WERI-Rb-1 (cell line): Measurements from ENCODE around the gene PLEKHA4.
"Not testable (repeated sequence)": the region's sequence is repeated elsewhere in the genome, so short reads cannot be mapped to it uniquely, and the experiment has no call there.

Source experiments
- DNase-seq: peaks from one replicate; pipeline ENCODE4 v3.0.0-alpha.2; 2020
- H3K27ac ChIP-seq: fragments of 250-450 bp; sonication (Bioruptor Pico); 2 replicates; pipeline ENCODE4 v1.5.1; 2020; ENCODE audit warnings: mild to moderate bottlenecking, moderate library complexity
- H3K27me3 ChIP-seq: fragments of 250-450 bp; sonication (Bioruptor Pico); 2 replicates; pipeline ENCODE4 v1.5.1; 2021; ENCODE audit warnings: mild to moderate bottlenecking, low read depth, moderate library complexity; ENCODE audit not compliant: insufficient read depth, severe bottlenecking
- H3K36me3 ChIP-seq: fragments of 250-450 bp; sonication (Bioruptor Pico); 2 replicates; pipeline ENCODE4 v1.5.1; 2020; ENCODE audit warnings: mild to moderate bottlenecking, moderate library complexity
- H3K4me3 ChIP-seq: 2 replicates; pipeline ENCODE4 v1.5.1; 2011; ENCODE audit warnings: low read depth, mild to moderate bottlenecking, control low read depth, low read length
- H3K9me3 ChIP-seq: fragments of 250-450 bp; sonication (Bioruptor Pico); 2 replicates; pipeline ENCODE4 v1.5.1; 2021; ENCODE audit warnings: mild to moderate bottlenecking, moderate library complexity; ENCODE audit not compliant: severe bottlenecking
- TF ChIP-seq, protein P1 (sequence below): IDR thresholded peaks from 2 replicates; pipeline ENCODE4 v1.5.1; 2011; ENCODE audit warnings: low read depth, mild to moderate bottlenecking, control low read depth, inconsistent platforms, low read length

PLEKHA4 gene

DNA sequence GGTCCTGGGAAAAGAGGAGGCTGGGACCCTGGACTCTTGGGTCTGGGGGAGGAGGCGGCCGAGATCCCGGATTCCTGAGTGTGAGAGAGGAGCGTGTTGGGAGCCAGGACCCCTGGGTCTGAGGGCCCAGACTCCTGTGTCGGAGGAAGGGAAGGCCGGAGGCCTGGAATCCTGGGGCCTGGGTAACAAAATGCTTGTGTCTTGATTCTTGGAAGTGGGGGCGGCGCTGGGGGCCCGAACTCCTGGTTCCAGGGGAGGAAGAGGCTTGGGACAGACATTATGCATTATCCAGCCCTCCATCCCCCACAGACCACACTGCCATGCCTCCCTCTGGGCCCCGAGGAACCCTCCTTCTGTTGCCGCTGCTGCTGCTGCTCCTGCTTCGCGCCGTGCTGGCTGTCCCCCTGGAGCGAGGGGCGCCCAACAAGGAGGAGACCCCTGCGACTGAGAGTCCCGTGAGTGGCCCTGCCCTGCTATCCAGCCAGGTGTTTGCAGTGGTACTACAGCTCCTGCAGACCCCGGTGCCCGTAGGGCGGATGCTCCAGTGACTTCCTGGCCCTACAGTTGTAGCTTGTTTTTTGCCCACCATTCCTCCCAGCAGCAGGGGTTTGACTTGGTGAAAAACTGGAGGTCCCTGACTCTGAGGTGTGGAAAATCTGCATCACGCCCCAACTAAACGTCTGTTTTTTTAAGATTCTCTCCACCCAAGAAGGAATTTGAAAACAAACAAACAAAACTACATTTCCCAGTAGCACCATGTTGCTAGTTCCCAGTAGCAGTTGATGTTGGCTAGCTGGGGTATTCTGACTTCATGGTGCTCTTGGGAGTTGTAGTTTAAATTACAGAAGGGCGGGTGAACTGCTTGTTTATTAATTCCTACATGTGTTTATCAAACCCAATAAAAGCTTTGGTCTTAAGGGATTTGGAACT, 32.3 kb upstream of the PLEKHA4 start:
- Histone ChIP-seq H3K36me3 (peaks cover 14% of the 10 kb centered on the region), H3K27ac (peak overlapping the region; percentile 96), H3K27me3 (no peaks in the 10 kb centered on the region), H3K4me3 (peak overlapping the region; percentile 81), H3K9me3 (no peaks in the 10 kb centered on the region)
- no peak for DNase-seq
- TF ChIP-seq, protein P1, sequence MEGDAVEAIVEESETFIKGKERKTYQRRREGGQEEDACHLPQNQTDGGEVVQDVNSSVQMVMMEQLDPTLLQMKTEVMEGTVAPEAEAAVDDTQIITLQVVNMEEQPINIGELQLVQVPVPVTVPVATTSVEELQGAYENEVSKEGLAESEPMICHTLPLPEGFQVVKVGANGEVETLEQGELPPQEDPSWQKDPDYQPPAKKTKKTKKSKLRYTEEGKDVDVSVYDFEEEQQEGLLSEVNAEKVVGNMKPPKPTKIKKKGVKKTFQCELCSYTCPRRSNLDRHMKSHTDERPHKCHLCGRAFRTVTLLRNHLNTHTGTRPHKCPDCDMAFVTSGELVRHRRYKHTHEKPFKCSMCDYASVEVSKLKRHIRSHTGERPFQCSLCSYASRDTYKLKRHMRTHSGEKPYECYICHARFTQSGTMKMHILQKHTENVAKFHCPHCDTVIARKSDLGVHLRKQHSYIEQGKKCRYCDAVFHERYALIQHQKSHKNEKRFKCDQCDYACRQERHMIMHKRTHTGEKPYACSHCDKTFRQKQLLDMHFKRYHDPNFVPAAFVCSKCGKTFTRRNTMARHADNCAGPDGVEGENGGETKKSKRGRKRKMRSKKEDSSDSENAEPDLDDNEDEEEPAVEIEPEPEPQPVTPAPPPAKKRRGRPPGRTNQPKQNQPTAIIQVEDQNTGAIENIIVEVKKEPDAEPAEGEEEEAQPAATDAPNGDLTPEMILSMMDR, result no peak

DNA sequence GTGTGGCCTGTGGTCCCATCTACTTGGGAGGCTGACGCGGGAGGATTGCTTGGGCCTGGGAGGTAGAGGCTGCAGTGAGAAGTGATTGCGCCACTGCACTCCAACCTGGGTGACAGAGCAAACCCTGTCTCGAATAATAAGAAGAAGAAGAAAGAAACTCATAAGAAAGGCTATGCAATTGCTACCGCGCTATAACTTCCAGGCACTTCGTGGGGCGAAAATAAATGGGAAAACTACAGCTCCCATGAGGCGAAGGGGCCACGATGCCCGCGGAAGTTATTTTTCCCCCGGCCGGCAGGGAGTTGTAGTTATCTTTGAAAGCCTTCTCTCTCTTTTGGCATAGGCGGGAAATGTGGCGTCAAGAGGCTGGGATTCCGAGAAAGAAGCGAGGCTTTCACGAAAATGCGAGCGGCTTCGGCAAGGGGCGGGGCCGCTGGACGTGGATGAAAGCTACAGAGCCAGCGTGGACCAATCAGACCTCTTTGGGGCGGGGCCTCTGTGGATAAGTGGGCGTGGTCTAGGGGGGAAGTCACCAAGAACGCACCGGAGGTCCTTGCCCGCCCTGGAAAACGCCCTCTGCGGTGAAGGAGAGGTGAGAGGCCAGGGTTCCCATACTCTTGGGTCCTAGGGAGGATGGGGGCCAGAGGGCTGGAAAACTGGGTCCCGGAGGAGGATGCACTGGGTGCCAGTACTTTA, 31.5 kb upstream of the PLEKHA4 start, which contains the start of gene NUCB1:
TSS of gene NUCB1 (plus strand) at position 532 of the 696 bp plus-strand sequence. CDS start 485 bp downstream, outside the sequence.
- TF ChIP-seq, protein P1, result no peak; the same call in 1 of the 2 replicates
- peak; percentile 99 for DNase-seq
- peaks cover 10% of the 10 kb centered on the region for H3K36me3 ChIP-seq
- no peaks in the 10 kb centered on the region for H3K27me3 ChIP-seq
- peak within 1 kb of the TSS; percentile 81 for H3K4me3 ChIP-seq
- peak within 1 kb of the TSS; percentile 96 for H3K27ac ChIP-seq
- no peaks in the 10 kb centered on the region for H3K9me3 ChIP-seq

DNA sequence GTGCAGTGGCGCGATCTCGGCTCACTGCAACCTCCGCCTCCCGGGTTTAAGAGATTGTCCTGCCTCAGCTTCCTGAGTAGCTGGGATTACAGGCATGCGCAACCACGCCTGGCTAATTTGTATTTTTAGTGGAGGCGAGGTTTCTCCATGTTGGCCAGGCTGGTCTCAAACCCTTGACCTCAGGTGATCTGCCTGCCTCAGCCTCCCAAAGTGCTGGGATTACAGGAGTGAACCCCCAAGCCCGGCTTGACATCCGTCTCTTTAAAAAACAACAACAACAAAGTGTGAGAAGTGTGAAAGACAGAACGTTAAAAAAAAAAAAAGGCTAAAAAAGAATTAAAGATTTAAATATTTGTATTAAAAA, 31.0 kb upstream of the PLEKHA4 start:
- Histone ChIP-seq H3K27ac (peak overlapping the region; percentile 96), H3K4me3 (peak overlapping the region; percentile 81)
- H3K27me3 ChIP-seq, H3K36me3 ChIP-seq, H3K9me3 ChIP-seq, DNase-seq: not testable (repeated sequence)

DNA sequence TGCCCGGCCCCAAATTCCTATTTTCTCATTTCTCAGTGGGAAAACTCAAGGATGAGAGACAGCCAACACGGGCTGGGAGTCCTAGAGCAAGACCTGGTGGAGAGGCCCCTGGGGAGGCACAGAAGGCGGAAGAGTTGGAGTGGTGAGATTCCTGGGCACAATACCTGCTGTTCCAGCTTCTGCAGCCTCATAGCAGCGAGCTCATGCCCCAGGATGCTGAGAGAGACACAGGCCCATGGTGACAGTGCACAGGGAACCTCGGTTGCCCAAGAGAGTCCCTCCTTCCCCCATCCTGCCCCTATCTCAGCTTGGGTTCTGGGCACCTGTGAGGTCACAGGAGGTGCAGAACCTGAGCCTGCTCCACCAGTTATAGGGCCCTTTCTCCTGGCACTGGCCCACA, 28.8 kb upstream of the PLEKHA4 start:
- TF ChIP-seq, protein P1, result no peak
- Histone ChIP-seq H3K27me3 (no peaks in the 10 kb centered on the region), H3K36me3 (peaks cover 6% of the 10 kb centered on the region; the same call in 1 of the 2 replicates), H3K4me3 (no peak overlapping the region), H3K27ac (no peak overlapping the region), H3K9me3 (no peaks in the 10 kb centered on the region)
- no peak for DNase-seq

DNA sequence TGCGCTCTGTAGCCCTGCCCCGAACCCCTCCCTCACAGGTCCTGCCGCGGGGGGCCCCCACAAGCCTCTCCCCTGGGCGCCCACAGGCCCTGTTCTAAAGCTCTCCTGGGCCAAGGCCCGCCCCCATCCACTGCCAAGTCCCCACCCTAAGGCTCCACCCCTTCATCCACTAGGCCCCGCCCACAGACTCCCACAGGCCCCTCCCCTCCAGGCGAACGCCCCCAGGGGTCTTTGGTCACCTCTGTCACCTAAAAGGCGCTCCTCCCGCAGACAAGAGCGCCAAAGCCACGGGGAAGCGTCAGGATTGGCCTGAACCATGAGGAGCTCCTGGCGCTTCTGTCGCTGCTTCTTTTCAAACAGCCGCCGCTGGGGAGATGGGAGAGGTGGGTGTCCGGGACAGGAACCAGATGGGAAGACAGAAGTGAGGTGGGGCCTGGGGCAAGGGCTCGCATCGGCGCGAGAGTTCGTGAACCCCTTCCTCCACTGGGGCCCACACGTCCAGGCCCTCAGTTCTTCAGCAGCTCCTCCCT, 27.8 kb upstream of the PLEKHA4 start:
- Histone ChIP-seq H3K4me3 (no peak overlapping the region), H3K27me3 (no peaks in the 10 kb centered on the region), H3K27ac (no peak overlapping the region), H3K36me3 (no peaks in the 10 kb centered on the region), H3K9me3 (no peaks in the 10 kb centered on the region)
- TF ChIP-seq, protein P1, result no peak
- DNase-seq, result no peak

DNA sequence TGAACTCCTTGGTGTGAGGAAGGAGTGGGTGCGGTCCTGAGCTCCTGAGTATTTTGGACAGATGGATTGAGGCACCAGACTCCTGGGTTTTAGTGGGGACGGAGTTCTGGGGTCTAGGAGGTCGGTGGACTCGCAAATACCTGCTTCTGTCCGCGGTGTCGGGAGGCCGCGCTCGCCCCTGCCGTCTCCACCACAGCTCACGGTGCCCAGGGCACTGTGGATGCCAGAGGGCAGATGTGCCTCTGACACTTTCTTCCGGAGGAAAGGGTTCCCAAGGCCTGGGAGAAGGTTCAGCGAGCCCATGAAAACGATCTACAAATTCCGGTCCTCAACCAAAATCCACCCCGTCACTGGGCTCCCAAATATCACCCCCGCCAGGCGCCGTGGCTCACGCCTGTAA, 26.8 kb upstream of the PLEKHA4 start:
- H3K27ac ChIP-seq, result no peak overlapping the region
- no peaks in the 10 kb centered on the region for H3K27me3 ChIP-seq
- TF ChIP-seq, protein P1, result no peak
- no peaks in the 10 kb centered on the region for H3K9me3 ChIP-seq
- DNase-seq, result no peak
- no peak overlapping the region for H3K4me3 ChIP-seq
- H3K36me3 ChIP-seq, result no peaks in the 10 kb centered on the region
